ENCODE measurements around the gene CEBPZOS. TPM values are rescaled to one million over a fixed set of nuclear protein-coding genes. Genes with fewer than 3 reads are reported as not detected.

CEBPZOS gene
- total and polyA plus RNA-seq, 2 of the 8 experiments (the other 6 are each of a cell fraction or from before 2014, with no cell fraction given), result 27.3 to 43.5 TPM

GRCh38 chr2:37211212-37211611 is 14.9 kb downstream of the CEBPZOS start:
- Histone ChIP-seq H3K18ac (ENCODE audit: extremely low read depth, low read length) (no peak overlapping the region), H2BK5ac (ENCODE audit: low read depth, low read length) (no peak overlapping the region), H4K8ac (ENCODE audit: extremely low read depth, insufficient read depth, low read length) (no peak overlapping the region), H3K4ac (replicated peaks; ENCODE audit: insufficient read length, low read depth, low read length) (no peak overlapping the region), H3K23me2 (ENCODE audit: low read depth, low read length) (no peaks in the 10 kb centered on the region), H3K9me3 (ENCODE audit: insufficient read depth in 2 of 2, low read depth in 1 of 2, low read length in 1 of 2) (peaks cover 0 to 10% of the 10 kb centered on the region in 2 experiments; a peak in 2 of 4 replicates), H2BK20ac (ENCODE audit: low read length) (no peak overlapping the region), H3K4me1 (replicated peaks in 1 of 4; ENCODE audit: control insufficient read depth in 3 of 4, insufficient read depth in 4 of 4, low read length in 3 of 4) (peaks cover 0 to 3% (median 0%) of the 10 kb centered on the region in 4 experiments; a peak in 1 of 7 replicates), H4K20me1 (replicated peaks in 1 of 2; ENCODE audit: control insufficient read depth in 1 of 2, insufficient read depth in 2 of 2, low read length in 2 of 2) (no peaks in the 10 kb centered on the region), H3K27ac (ENCODE audit: low read depth, low read length) (no peak overlapping the region), H3K23ac (ENCODE audit: insufficient read length) (no peak overlapping the region), H4K91ac (replicated peaks; ENCODE audit: insufficient read length, low read length) (no peak overlapping the region), H3K14ac (ENCODE audit: insufficient read length) (no peak overlapping the region), H2BK15ac (ENCODE audit: low read length) (no peak overlapping the region), H3K9ac (replicated peaks in 1 of 4; ENCODE audit: extremely low read depth in 1 of 4, low read depth in 3 of 4, low read length in 3 of 4) (no peak overlapping the region), H3K36me3 (ENCODE audit: control insufficient read depth in 2 of 4, insufficient read depth in 4 of 4, low read length in 3 of 4) (peaks cover 32 to 99% (median 71%) of the 10 kb centered on the region in 4 experiments), H4K5ac (ENCODE audit: insufficient read length, low read depth, low read length) (peak overlapping the region; percentile 52), H2BK12ac (ENCODE audit: low read depth, low read length) (no peak overlapping the region), H2AK5ac (ENCODE audit: low read depth, low read length) (no peak overlapping the region), H2BK120ac (replicated peaks; ENCODE audit: low read depth, low read length) (no peak overlapping the region), H3K79me2 (ENCODE audit: control insufficient read depth in 1 of 2, insufficient read depth in 2 of 2, low read length in 2 of 2) (peaks cover 0 to 66% of the 10 kb centered on the region in 2 experiments; a peak in 3 of 4 replicates), H3K79me1 (ENCODE audit: low read depth, low read length) (no peaks in the 10 kb centered on the region), H2AFZ (ENCODE audit: low read length) (no peak overlapping the region), H3K56ac (replicated peaks; ENCODE audit: insufficient read length, low read depth, low read length) (no peak overlapping the region), H3K4me3 (ENCODE audit: extremely low read depth in 1 of 4, insufficient read depth in 2 of 4, low read depth in 3 of 4, low read length in 4 of 4) (no peak overlapping the region), H3K27me3 (replicated peaks in 1 of 4; ENCODE audit: control insufficient read depth in 3 of 4, extremely low read depth in 1 of 4, insufficient read depth in 3 of 4, low read length in 3 of 4) (no peaks in the 10 kb centered on the region), H3K4me2 (ENCODE audit: insufficient read depth in 1 of 2, low read depth in 2 of 2, low read length in 2 of 2) (no peak overlapping the region)
- POLR2A ChIA-PET (ENCODE audit: partially characterized antibody), result interaction anchor here (1.1 to 2.2 kb wide), 8 partner anchors 9 to 34 kb away, joined by 3 to 10 read pairs (median 4); partner anchors contain the start of gene CEBPZOS
- DNase-seq (ENCODE audit: low read depth in 1 of 2, low spot score in 2 of 2) (no peak), FAIRE-seq (no peak)
- CTCF ChIA-PET (ENCODE audit: partially characterized antibody), result interaction anchor here (0.7 to 1.8 kb wide), 4 partner anchors 13 to 44 kb away, joined by 3 to 9 read pairs (median 4); partner anchors contain the start of genes CEBPZ and NDUFAF7
- TF ChIP-seq SIRT6 (IDR thresholded peaks at IDR 0.05; ENCODE audit: low read length) (no peak), RNF2 (IDR thresholded peaks at IDR 0.05; ENCODE audit: borderline replicate concordance, low read depth, low read length, missing control alignments, poor library complexity, severe bottlenecking) (no peak)

Measured in H1 (cell line).